GM18499 (cell line): ENCODE data around the gene ARHGAP10.
"Not testable (repeated sequence)": the region's sequence is repeated elsewhere in the genome, so short reads cannot be mapped to it uniquely, and the experiment has no call there.

Experiments used
- ATAC-seq: cut with Tn5 transposase; IDR thresholded peaks from one replicate; pipeline ENCODE4 v1.9.1; 2021; ENCODE audit warnings: moderate number of reproducible peaks; ENCODE audit not compliant: insufficient read depth, unreplicated experiment

The ARHGAP10 gene

DNA sequence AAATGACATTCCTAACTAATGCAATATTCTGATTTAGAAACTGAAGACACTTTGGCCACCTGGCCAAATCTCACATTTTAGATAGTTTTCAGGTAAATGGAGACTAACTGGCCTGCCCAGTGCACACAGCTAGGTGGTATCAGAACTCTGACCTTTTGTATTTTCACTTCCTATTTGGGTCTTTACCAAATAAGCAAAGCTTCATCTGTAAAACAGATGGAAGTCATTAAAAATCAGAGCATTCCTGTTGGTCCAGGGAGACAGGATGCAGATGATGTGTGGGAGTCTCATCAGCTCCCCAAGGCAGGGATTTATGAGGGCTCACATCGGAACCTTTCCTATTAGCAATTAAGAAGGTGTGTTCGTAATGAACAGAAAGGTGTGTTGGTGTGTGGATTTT lies 57.7 kb downstream of the ARHGAP10 start:
- no peak for ATAC-seq

DNA sequence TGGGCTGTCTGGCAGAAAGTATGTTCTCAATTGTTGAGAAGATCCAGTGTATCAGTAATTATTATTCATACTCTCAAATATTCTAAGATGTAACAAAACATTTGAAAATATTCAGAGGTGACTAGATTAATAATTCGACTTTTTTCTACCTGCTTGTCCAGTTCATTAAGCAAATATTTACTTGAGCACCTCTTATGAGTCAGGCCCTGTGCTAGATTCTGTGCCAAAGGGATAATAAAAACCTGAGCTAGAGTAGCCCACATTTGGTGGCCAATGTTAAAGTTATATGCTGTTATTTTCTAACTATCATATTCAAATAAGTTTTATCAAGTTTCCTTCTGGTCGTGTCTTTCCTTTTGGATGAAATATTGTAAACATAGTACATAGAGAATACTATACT lies 58.5 kb downstream of the ARHGAP10 start:
- ATAC-seq = no peak

DNA sequence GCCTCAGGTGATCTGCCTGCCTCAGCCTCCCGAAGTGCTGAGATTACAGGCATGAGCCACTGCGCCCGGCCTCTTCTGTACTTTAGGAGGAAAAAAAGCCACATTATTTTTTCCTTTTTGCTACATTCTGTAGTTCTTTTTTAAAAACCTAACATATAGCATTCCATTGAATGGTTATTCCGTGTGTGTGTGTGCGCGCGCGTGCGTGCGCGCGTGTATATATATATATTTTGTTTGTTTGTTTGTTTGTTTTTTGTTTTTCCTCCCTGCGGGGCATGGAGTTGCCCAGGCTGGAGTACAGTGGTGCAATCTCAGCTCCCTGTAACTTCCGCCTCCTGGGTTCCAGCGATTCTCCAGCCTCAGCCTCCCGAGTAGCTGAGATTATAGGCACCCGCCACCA lies 59.5 kb downstream of the ARHGAP10 start:
- ATAC-seq = no peak

DNA sequence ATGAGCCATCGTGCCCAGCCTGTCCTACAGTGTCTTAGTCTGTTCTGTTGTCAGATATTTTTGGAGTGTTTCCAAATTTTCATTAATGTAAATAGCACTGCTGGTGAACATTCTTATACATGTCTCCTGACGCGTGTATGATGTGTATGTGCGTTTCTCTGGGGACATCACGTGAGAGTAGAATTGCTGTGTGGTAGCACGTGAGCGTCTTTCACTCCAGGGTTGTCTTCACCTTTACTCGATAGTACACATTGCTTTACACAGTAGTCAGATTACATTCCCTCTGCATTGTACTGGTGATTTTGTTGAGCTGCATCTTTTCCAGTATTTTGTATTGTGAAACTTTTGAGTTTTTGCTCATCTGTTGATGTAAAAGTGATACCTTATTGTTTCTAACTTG lies 60.0 kb downstream of the ARHGAP10 start:
- ATAC-seq = no peak

DNA sequence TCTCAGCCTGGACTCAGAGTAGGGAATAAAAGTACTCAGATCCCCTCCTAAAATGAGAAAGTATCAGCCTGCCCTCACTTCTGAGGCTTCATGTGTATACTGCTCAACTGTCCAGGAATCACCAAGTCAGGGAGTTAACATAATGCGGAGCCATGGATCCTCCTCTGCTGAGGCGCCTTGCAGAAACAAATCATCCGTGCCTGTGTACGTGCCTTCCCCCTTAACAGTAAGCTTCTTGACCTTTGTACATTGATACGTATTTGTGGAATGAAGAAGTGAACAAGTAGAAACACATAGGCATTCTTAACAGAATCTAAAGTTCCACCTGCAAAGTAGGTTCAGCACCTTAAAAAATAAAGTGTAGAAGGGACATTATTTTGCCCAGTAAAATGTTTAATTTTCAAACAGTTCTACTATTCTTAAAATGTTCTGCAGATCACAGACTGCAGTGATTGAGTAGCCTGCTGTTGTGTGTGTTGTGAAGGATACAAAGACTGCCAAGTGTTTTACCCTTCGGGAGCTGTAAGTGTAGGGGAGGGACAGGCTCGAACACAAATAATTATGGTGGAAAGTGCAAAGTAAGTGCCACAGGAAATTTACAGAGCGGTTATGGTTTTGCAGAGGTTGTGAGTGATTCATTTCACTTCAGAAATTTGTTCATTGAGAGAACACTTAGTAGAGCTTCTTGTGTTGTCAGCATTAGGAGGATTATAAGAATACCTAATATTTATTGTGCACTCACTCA lies 61.9 kb downstream of the ARHGAP10 start:
- ATAC-seq = peak; percentile 29

DNA sequence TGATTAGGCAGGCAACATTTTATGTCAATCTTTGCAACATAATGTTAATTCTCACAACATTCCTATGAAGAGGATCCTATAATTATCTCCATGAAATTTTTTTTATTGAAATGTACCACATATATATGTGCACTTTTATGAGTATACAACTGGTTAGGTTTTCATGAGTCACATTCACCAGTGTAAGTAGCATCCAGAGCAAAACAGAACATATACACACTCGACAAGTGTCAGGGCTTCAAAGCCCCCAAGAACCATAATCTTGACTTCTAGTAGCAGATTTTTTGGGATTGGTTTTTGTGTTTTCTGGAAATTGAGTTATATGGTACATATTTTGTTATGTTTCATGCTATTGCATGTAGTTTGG lies 62.4 kb downstream of the ARHGAP10 start:
- ATAC-seq = peak; percentile 11

DNA sequence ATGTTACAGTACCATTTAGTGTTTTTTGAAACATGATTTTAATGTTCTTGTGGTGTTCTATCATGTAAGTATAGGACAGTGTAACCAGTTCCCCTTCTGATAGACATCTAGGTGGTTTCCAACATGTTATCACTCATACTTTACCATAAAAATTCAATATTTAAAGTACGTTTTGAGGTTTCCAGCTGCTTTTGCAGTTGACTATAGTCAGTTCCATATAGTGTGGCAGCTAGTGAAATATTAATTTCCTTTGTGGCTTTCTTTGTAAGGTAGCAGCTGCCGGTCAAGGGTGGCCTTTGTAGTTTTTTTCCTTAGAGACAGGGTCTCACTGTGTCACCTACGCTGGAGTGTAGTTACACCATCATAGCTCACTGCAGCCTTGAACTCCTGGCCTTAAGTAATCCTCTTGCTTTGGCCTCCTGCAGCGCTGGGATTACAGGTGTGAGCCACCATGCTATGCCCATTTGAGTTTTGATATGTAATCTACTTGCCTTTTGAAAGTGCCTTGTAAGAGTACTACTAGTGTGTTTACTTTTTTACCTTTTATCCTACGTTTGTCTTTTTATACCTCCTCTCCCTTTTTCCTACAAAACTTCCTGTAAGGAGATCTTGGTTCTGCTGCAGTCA lies 63.0 kb downstream of the ARHGAP10 start:
- peak; percentile 63 for ATAC-seq

DNA sequence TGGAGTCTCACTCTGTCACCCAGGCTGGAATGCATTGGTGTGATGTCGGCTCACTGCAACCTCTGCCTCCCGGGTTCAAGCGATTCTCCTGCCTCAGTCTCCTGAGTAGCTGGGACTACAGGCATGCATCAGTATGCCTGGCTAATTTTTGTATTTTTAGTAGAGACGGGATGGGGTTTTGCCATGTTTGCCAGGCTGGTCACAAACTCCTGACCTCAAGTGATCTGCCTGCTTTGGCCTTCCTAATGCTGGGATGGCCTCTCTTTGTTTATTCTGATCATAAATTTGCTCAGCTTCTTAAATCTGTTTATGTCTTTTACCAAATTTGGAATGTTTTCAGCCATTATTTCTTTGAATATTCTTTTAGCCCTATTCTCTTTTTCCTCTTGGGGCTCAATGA lies 67.2 kb downstream of the ARHGAP10 start:
- ATAC-seq = not testable (repeated sequence)

DNA sequence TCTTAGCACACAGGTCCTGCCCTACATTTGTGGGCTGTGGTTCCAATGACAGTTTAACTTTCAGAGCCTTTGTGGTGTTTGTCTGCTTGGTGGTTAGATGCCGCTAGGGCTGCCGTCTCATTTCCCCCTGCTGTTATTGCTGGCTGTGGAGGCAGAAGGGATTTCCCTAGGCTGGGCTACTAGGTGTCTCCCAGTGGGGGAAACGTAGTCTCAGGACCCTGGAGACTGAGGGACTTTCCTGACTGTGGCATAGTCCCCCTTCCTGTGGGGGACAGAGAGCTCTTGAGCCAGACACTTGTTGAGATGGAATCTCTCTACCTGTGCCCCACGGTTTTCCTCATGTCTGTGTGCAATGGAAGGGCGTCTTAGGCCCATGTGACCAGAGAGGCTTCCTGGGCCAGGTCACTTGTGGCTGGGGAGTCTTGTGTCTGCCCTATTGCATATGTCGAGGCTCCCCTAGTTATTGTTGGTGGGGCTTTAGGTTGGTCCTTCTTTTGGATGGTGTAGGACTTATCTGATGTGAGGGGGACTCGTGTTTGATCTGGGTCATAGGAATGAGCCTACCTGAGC lies 68.2 kb downstream of the ARHGAP10 start:
- peak; percentile 95 for ATAC-seq

DNA sequence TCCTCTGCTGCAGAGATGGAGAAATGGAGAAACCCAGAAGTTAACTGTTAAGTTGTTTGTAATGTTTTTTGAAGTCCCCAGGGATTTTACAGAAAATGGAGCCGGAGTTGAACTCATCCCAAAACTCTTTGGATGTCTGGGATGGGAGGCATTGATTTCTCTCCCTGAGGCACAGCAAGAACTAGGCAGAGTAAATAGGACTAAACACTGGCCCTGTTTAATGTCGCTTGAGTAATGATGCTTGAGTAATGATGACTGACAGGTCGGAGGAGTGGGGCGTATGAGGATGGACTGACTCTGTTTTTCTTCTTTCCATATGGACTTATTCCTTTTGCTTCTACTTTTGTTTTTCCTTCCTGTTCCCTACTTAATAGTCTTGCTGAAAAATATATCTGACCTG lies 69.9 kb downstream of the ARHGAP10 start:
- ATAC-seq = no peak

DNA sequence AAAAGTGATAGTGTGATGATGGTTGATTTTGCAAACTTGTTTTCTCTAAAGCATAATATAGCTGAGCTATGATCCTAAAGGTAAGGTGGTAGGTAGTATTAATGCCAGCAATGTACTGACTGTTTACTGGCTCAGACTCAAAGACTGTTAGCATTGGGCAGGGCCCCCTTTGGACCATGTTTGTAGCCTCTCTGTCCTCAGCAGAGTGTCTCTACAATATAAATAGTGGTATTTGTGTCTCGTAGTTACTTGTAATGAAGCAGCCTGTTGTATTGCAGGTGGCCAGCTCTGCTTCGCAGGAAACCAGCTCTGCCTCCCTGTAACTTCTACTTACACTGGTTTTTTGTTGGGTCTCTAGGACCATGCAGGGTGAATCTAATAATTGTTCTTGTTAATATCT lies 70.5 kb downstream of the ARHGAP10 start:
- ATAC-seq = no peak

DNA sequence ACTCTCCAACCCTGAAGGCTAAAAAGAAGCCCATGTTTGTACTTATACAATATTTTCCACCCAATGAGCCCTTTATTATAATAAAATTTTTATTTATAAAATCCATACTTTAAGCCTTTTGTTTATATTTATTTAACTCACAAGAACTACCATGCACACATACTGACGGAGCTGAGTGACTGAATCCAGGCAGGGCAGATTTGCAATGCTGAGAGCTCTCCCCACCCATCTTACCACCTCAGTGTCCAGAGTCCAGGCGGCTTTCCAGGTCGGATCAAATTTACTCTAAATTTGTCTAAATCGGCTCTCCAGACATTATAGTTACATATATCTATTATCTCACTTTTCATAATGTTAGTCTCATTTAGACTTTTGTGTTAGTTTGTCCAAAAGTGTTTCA lies 74.1 kb downstream of the ARHGAP10 start:
- ATAC-seq = no peak

DNA sequence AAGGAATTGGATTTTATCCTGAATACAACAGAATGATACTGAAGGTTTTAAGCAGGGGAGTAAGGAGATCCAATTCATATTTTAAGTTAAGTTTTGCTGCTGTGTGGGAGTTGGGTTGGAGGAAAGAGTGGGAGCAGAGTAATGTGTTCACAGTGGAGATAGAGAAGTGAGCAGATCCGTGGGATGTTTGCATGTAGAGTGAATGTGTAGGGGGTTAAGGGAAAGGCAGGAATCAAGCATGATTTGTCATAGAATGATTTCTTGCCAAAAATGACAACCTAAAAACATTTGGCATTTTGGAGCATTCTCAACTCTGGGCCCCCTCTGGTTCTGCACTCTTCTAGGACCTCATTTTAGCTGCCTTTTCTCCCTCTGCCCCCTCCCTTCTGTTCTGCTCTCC lies 76.6 kb downstream of the ARHGAP10 start:
- ATAC-seq = no peak

DNA sequence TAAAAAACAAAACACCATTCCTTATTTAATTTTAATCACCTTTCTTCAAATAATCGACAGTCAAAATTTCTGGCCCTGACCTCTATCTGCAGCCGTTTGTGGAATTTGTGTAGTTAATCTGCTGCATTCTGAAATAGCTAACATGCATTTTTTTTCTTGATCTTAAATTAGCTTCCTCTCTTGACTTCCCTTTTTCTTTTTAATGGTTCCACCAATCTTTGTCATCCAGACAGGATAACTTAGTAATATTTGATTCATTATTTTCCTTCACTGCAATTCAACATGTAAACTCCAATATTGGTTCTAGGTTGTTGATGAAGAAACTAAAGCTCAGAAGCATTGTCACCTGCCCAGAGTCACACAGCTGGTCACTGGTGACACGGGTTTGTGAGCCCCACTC lies 77.3 kb downstream of the ARHGAP10 start:
- no peak for ATAC-seq

DNA sequence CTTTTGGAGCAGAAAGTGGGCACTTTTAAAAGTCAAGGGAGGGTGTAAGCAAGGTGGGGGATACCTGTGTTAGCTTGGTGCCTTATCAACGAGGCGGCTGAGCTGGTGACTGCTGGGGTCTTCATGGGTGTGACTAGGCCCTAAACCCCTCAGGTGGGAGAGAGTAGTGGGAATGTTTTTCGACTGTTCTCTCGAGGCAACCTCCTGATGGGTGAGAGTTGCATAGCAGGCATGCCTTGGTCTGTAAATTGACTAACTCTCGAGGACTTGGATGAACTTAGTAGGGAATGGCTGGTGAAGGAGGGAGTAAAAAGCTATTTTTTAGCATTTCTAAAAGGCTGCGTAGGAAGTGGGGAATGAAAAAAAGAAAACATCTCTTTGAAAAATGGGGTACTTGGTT lies 80.0 kb downstream of the ARHGAP10 start:
- no peak for ATAC-seq

DNA sequence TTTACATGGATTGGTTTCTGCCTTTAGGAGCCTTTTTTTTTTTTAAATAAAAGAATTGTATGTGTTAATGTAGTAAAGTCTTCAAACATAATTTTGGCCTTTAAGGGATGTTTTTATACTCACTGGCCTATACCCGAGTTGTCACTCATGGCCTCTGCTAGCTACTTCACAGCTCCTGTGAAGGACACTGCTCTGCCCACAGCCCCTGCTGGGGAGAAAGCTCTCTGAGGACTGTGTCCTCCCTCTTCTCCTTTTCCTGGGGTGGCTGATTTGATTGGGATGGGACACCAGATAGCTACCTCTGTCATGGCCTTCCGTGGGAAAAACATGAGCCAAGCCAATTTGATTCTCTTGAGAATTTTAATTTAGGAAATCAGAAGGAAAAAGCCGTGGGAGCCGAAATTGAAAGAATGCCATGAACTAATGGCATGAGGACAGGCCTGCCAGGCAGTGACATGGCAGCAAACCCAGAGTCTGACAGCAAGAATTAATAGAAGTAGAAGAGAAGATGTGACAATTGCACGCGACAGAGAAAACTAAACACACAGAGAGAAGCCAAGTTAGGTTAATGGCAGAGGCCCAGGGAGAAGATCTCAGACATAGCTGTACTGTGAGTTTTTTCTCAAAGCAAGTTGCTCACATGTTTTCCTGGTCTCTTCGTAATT lies 81.4 kb downstream of the ARHGAP10 start:
- no peak for ATAC-seq

DNA sequence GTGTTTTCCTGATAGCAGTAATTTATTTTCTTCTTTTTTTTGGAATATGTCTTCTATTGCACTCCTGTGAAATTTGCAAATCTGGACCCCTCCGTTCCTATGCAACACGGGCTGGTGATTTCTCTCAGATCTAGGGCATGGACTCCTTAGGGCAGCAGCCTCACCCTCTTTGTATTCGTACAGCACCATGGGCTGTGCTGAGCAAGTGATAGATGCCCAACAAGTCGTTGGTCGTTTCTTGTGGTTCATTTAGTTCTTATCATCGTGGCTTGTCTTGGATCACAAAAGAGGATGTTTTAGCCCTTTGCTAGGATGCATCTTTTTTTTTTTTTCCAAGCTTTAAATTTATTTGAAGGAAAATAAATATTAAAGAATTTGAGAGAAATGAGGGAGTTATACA lies 82.1 kb downstream of the ARHGAP10 start:
- ATAC-seq = no peak

DNA sequence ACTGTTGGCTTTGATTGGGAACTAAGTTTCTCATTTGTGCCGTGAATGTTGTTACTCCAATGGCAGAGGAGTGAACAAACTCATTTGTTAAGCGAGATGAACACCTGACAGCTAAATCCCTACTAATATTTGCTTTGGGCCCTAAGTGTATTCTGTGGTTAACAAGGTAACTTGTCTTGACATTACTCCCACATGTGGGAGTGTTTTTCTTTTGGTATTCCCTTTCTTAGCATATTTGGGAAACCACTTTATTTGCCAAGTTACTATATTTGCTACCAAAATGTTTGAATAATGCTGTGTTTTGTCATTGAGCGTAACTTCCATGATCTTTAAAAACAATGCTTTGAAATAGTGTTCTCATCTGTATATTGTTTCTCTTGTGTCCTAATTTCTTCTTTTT lies 82.5 kb downstream of the ARHGAP10 start:
- ATAC-seq = no peak

DNA sequence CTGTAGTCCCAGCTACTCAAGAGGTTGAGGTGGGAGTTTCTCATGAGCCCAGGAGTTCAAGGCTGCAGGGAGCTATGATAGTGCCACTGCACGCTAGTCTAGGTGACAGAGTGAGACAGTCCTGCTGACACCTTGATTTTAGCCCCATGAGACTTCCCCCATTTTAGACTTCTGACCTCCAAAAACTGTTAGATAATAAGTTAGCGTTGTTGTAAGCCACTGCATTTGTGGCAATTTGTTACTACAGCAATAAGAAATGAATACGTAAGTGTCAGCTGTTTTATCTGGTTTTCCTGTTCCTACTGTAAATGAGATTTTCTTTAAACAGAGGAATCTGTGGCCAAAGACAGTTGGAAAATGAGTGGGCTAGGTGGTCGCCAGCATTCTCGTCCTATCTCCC lies 83.9 kb downstream of the ARHGAP10 start:
- ATAC-seq = no peak

DNA sequence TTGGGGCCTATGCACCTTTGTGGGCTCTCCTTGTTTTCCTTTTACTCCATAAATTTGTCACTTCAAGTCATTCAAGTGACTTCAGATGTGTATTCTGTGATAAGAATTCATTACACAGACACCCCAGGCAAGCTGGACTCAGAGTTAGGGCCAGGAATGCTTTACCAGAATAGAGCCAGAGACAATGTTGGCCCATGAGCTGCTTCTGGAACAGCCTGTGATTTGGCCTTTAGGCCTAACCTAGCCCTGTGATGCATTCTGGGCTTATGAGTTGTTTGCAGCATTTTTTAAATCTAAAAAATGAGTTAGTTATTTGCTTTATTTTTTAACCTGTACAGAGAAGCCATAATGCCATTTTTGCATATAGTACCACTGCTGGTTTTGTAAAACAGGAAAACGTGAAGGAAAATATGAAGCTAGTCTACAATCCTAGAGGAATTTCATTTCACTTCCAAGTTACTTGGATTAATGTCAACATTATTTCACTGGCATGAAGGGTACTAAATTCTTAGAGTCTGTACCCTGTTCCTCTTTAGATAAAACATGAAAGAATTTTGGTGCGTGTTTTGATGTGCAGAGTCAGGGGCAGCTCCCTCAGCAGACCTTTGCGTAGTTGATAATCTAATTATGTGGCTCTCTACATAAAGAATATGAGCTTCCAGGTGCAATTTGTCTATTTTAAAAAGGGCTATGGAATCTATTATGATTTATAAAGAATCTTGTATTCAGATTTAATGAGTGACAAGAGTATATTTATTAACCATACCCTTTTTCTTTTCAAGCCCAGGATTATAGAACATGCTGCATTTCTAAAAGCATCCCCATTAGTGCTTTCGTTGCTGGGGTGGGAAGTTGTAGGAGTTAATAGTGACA lies 84.7 kb downstream of the ARHGAP10 start:
- ATAC-seq = no peak
